Activated CD8-positive, alpha-beta memory T cell treated with anti-CD3 and anti-CD28 coated beads for 24 hours (primary cell): Measurements from ENCODE around the gene NTM.

Source experiments
- DNase-seq: peaks from one replicate; pipeline ENCODE4 v3.0.0-alpha.2; 2020

Gene NTM

GRCh38 chr11:131985846-131986301, 615.5 kb downstream of the NTM start:
- DNase-seq: no peak

GRCh38 chr11:131987703-131988102, 617.3 kb downstream of the NTM start:
- no peak for DNase-seq

- DNase-seq: no peak
Measured at GRCh38 chr11:131991606-131992005, 621.2 kb downstream of the NTM start.

- no peak for DNase-seq
Measured at GRCh38 chr11:131993246-131993645, 622.8 kb downstream of the NTM start.

GRCh38 chr11:131998020-131998419, 627.6 kb downstream of the NTM start:
- DNase-seq: no peak

- DNase-seq: no peak
Measured at GRCh38 chr11:131999084-131999483, 628.7 kb downstream of the NTM start.

GRCh38 chr11:131999955-132000354, 629.5 kb downstream of the NTM start:
- DNase-seq: no peak

- DNase-seq: no peak
Measured at GRCh38 chr11:132005887-132006286, 635.5 kb downstream of the NTM start.

GRCh38 chr11:132006884-132007580, 636.6 kb downstream of the NTM start:
- DNase-seq: no peak

GRCh38 chr11:132008226-132008625, 637.8 kb downstream of the NTM start:
- no peak for DNase-seq

- DNase-seq: no peak
Measured at GRCh38 chr11:132008872-132009271, 638.5 kb downstream of the NTM start.

GRCh38 chr11:132020001-132020400, 649.6 kb downstream of the NTM start:
- no peak for DNase-seq

- DNase-seq: no peak
Measured at GRCh38 chr11:132022285-132022684, 651.9 kb downstream of the NTM start.

GRCh38 chr11:132022733-132023478, 652.5 kb downstream of the NTM start:
- no peak for DNase-seq

- DNase-seq: no peak
Measured at GRCh38 chr11:132024587-132025295, 654.3 kb downstream of the NTM start.

- DNase-seq: no peak
Measured at GRCh38 chr11:132026746-132027145, 656.3 kb downstream of the NTM start.

GRCh38 chr11:132028380-132029240, 658.2 kb downstream of the NTM start:
- no peak for DNase-seq

- DNase-seq: no peak
Measured at GRCh38 chr11:132030896-132031295, 660.5 kb downstream of the NTM start.

- DNase-seq: no peak
Measured at GRCh38 chr11:132032555-132032954, 662.1 kb downstream of the NTM start.

GRCh38 chr11:132033051-132033450, 662.6 kb downstream of the NTM start:
- DNase-seq: no peak

GRCh38 chr11:132035228-132035627, 664.8 kb downstream of the NTM start:
- DNase-seq: no peak

GRCh38 chr11:132035766-132036165, 665.4 kb downstream of the NTM start:
- no peak for DNase-seq

- no peak for DNase-seq
Measured at GRCh38 chr11:132036220-132036619, 665.8 kb downstream of the NTM start.
